ENCODE results near the gene PKIB.
"Not testable (repeated sequence)": the region's sequence is repeated elsewhere in the genome, so short reads cannot be mapped to it uniquely, and the experiment has no call there.

Gene PKIB

DNA sequence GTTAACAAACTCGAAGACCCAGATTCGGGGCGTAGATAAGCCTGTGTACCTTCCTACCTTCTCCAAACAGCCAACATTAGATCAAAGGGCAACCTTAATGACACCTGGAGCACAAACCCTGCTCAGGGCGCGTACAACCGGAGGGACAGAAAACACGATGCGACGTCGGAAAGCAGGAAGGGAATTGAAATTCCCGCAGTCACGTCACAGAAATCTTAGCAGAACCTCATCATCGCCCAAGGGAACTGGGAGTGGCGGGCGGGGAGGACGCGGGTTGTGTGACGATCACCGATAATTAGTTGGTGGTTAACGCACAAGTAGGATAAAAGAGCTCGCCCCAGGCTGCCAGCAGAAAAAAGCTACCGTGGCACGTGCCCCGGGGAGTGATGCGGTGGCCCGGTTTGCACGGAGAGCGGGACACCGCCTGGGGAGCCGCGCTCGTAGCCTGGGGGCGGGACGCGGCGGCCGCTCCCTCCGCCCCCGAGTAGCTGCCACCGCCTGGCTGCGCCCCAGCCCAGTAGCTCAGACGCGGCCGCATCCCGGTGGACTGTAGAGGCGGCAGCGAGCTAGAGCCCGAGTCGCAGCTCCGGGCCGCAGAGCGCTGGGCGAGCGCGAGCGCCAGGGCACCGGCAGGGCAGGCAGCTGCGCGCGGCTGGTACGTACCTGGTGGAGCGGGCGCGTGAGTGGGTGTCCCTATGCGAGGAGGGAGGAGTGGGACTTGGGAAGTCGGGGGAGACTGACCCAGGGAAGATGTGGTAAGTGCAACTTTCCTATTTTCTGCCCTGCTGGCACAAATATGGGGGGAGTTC lies at the start of gene PKIB:
TSS of gene PKIB (plus strand) at position 525 of the 809 bp plus-strand sequence. CDS start 107,390 bp downstream, outside the sequence.
- no peak for DNase-seq

DNA sequence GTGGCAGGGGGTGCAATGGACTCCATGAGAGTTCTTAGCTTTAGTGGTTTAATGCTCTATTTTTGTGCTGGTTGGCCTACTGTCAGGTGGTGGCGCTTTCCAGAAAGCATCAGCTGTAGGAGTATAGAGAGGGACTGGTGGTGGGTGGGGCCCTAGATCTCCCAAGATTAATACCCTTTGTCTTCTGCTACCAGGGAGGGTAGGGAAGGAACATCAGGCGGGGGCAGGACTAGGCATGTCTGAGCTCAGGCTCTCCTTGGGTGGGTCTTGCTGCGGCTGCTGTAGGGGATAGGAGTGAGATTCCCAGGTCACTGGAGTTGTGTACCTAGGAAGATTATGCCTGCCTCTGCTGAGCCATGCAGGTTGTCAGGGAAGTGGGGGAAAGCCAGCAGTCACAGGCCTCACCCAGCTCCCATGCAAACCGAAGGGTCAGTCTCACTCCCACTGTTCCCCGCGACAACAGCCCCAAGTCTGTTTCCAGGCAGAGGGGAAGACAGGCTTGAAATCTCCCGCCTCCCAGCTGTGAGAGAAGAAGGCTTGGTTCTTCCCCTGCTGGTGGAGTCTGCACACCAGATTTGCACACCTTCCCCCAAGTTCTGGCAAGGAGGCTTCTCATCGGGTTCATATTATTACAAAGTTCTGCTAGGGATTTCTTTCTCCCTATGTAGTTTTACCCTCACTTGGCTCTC lies 46.7 kb upstream of the PKIB start:
- DNase-seq, result no peak

DNA sequence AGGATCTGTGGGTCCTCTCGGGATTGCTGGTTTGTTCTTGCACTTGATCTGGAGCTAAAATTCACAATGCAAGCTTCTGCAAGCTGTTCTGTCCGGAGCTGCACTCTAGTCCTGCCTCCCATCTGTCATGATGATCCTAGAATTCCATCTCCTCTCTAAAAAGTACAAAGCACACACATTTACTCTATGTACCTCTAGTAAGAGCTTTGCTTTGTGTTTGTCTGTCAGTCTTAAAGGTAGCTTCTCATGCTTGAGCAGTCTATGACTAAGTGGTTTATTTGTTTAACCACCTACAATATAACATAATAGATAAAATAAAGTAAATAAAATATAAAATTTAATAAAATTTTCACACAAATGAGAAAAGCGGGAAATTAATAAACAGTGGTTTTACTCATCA lies 46.0 kb upstream of the PKIB start:
- DNase-seq, result no peak

- DNase-seq, result no peak
Measured at GRCh38 chr6:122565708-122566107, 44.5 kb upstream of the PKIB start.

DNA sequence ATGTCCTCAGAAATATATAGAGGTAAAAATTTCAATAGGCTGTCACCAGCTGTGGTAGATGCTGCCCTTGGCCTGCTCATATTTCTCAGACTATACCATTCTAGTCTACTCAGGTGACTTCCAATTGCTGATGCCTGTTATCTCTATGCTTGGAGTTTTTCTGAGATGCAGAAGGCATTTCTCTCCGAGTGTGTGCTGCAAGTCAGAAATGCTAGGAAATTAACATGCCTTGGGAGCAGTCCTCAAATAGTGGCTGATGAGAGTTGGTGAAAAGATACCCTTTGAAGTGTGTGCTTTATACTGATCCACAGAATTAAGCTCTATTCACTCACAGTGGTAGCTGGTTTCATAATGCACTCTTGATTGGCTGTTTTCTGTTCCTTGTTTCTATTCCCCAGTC lies 43.2 kb upstream of the PKIB start:
- no peak for DNase-seq

GRCh38 chr6:122568350-122568749 lies 41.9 kb upstream of the PKIB start:
- DNase-seq, result no peak

DNA sequence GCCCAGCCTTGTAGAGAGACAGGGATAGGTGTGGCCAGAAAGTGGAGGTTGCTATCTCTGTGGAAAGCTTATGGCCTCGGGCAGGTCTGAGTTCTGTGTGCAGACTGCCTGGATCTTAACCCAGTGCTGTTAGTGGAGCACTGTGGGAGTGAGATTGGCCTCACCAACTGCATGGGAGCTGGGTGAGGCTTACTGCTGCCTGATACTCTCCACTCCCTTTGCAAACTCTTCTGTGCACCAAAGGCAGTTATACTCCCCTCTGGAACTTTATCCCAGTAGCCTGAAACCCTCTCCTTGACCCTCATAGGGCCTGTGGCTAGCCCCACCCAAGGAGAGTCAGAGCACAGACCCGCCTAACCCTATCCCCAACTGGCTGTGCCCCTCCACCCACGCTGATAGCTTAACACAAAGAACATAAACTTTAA lies 41.4 kb upstream of the PKIB start:
- DNase-seq, result no peak

GRCh38 chr6:122569230-122569771 lies 40.9 kb upstream of the PKIB start:
- DNase-seq, result no peak

GRCh38 chr6:122571888-122572287 lies 38.3 kb upstream of the PKIB start:
- DNase-seq, result no peak

DNA sequence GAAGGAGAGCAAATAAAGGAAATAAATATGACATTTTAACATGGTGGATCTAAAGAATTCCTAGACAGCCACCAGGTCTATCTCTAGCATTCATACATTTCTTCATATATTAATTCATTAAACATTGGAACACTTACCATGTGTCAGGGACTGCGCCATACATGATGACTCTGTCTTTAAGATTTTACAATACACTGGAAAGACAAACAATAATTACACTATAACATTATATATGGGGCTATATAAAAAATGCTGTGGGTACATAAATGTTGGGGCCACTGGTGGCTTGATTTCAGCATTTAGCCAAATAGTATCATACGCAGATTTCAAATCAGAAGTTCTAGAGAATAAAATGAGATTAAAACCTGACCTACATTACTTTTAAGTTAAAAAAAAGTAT lies 33.3 kb upstream of the PKIB start:
- DNase-seq, result no peak

DNA sequence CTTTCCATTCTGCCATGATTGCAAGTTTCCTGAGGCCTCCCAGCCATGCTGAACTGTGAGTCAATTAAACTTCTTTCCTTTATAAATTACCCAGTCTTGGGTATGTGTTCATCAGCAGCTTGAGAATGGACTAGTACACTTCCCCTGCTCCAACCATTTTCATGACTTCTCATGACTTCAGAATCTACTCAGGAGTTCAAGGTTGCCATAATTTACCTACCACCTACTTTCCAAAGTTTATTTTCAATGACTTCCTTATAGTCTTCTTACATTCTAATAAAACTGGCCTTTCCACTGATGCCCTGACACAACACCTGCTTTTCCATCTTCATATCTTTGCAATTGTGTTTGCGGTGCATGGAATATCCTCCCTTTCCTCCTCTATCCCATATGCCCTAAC lies 31.2 kb upstream of the PKIB start:
- no peak for DNase-seq

DNA sequence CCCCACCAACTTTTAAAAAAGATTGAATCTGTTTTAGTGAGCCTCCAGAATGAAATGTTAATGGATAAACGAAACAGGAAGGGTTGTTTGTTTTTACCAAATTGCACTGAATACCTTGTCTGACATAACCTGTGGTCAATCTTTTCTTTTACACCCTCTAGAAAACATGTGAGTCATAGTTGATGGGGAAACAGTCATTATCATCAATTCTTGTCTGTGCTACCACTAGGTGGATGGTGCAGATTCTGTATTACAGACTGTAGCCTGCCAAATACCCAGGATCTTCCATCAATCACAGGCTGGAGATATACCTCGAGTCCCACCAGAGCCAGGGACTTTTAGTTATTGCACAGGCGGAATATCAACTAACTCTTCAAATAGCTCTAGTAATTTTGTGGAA lies 29.5 kb upstream of the PKIB start:
- DNase-seq, result no peak

DNA sequence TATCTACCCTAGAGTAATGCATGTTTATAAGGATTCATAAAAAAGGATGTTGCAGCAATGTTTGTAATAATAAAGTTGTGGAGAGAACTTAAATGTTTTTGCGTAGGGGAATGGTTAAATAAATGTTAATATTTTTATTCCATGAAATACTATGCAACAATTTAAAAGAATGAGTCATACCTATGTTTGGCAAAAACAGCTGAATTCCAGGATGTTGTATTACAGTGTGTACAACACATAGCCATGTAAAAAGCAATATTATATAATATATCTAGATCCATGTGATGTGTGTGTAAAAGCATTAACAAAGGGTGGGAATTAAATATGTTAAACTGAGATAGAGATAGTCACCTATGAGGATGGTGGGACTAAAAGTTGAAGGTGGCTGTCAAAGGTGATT lies 21.1 kb upstream of the PKIB start:
- no peak for DNase-seq

- not testable (repeated sequence) for DNase-seq
Measured at GRCh38 chr6:122598295-122598694, 11.9 kb upstream of the PKIB start.

DNA sequence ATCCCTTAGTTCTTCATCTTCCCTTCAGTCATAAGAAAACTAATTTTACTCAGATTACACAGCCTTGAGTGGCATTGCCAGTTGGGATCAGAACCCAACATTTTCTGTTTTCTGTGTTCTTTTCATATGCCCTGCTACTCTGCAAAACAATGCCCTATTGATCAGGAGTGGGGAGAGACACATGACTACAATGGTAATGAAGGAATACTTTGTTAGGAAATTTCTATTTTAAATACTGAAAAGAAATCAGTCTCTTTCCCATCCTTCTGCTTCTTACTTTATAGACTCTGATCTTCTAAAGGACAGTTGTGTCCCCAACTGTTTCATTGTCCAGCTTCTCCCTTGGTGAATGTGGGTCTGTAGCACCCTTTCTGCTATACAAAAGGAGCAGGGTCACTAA lies 5.5 kb upstream of the PKIB start:
- DNase-seq, result no peak

DNA sequence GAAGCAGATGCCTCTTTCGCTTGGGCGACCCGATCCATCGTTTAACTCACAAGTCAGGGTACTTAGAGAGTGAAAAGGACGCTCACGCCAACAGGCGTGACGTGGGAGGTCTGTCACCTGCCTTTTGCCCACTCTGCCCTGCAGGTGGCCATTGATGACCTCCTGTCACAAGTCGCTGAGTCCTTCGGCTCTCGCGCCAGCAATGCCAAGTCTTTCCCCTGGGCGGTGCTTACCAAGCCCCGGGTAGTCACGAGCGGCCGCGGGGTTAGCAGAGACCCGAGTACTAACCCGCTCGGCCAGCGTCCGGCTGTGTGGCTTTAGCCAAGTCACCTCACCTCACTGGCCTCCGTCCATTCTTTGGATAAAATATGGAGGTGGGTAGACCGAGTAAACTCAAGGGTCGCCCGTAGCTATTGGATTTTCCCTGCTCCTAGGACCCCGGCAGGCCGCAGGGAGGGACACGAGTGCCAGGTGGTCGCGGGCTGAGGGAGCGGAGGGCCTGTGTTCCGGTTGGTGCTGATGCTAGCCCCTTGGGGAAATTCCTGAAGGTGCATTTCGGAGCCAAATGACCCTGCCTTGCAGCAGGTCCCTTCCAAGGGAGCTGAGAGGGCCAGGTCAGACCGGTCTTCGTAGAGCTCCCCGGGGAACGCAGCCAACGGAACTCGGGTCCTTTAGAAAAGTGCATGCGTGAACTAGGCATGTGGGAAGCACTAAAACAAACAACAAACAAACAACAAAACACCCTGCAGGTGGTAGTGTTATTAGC lies 668 bp downstream of the PKIB start:
- no peak for DNase-seq

DNA sequence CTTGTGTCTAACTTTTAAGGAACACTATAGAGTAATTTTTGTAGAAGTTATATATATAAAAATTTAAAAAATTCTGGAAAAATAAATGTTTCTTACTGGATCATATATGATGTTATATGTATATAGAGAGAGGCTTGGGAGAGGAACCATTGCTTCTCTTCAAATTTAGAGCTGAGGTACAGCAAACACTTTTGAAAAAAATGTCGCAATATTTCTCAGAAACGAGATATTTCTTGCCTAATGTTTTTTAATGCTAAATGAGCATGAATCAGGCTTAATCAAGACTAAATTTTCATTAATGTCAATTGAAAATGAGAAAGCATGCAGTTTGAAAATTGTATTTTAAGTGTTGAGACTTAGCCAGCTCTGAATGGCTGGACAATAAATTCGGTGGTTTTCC lies 2.6 kb downstream of the PKIB start:
- DNase-seq, result no peak

- DNase-seq, result no peak
Measured at GRCh38 chr6:122614303-122614702, 4.1 kb downstream of the PKIB start.

DNA sequence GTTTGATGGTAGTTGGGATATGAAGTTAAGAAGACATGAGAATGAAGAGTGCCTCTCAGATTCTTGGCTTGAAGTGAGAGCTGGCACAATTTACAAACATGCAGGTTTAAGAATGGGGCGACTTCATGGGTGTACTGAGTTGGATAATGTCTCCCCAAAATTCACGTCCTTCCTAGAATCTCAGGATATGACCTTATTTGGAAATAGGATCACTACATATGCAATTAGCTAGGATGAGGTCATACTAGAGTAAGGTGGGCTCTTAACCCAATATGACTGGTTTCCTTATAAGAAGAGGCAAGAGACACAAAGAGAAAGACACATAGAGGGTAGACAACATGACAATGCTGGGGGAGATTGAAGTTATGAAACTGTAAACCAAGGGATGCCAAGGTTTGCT lies 5.2 kb downstream of the PKIB start:
- no peak for DNase-seq

- DNase-seq, result no peak
Measured at GRCh38 chr6:122616877-122617276, 6.7 kb downstream of the PKIB start.

- DNase-seq, result no peak
Measured at GRCh38 chr6:122619309-122619708, 9.1 kb downstream of the PKIB start.

DNA sequence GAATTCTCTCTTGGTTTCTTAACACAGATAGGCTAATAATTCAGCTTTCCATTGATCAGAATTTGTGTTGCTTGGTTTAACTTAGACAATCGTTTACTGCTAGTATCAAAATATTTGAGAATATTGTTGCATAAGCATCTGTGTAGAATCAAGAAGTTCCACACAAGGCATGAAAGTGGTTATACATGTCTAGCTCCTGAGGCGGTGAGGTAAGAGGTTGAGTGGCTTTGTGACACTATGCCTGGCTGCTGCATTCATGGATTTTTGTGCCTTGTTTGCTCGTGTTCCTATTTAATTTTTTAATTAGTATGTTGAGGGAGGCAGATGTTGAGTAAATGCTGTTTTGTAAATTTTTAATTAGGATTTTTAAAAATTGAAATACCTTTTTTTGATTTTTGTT lies 10.2 kb downstream of the PKIB start:
- no peak for DNase-seq

- DNase-seq, result no peak
Measured at GRCh38 chr6:122620902-122621301, 10.7 kb downstream of the PKIB start.

DNA sequence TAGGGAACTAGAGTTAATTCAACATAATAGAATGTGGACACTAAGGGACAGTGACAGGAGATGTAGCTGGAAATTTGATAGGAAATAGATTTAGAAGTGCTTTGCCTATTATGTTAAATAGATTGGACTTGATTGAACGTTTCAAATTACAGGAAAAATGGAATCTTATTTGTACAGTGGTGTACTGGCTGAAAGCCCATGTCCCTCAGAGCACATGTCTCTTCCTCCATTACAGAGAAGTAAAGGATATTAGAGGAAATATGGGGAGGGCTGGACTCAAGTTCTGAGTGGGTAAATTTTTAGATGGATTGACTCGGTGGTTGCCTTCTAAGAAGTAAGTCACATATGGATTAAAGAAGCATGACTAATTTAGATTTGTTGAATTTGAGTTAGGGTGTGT lies 11.4 kb downstream of the PKIB start:
- DNase-seq, result no peak

Data from NK-92 treated with Interleukin-12 subunit alpha and Interleukin-12 subunit beta, amount 100 ng/mL, for 24 hours (cell line).